Neural cell (in vitro differentiated cells): ENCODE data around the gene EPHX1.

Source experiments
- CTCF ChIP-seq: fragments of 450-650 bp; IDR thresholded peaks from 2 replicates; pipeline ENCODE4 v1.5.1; 2014; ENCODE audit warnings: antibody characterized with exemption, mild to moderate bottlenecking, moderate library complexity; ENCODE audit not compliant: poor library complexity, severe bottlenecking
- EP300 ChIP-seq: fragments of 450-650 bp; conservative IDR thresholded peaks from 2 replicates; pipeline ENCODE4 v1.6.1; 2014; ENCODE audit warnings: antibody characterized with exemption, mild to moderate bottlenecking, moderate library complexity; ENCODE audit not compliant: poor library complexity, severe bottlenecking
- EZH2 ChIP-seq: fragments of 200-600, 300-800 bp; shearing (Covaris generic), sonication (generic); IDR thresholded peaks from 2 replicates; pipeline ENCODE4 v1.6.1; 2014; ENCODE audit warnings: antibody characterized with exemption, low read length, borderline replicate concordance, mild to moderate bottlenecking; ENCODE audit not compliant: insufficient read depth, poor library complexity, severe bottlenecking
- POLR2AphosphoS5 ChIP-seq: IDR thresholded peaks from 2 replicates; pipeline ENCODE4 v1.6.1; 2012
- RAD21 ChIP-seq: fragments of 450-650 bp; conservative IDR thresholded peaks from 2 replicates; pipeline ENCODE4 v1.6.1; 2014; ENCODE audit warnings: antibody characterized with exemption, mild to moderate bottlenecking, moderate library complexity
- REST ChIP-seq: IDR thresholded peaks from 2 replicates; pipeline ENCODE4 v1.6.1; 2012; ENCODE audit warnings: borderline replicate concordance

GRCh38 chr1:225891229-225891972, 81.5 kb downstream of the EPHX1 start:
- no peak for TF ChIP-seq CTCF
- TF ChIP-seq EP300, result no peak
- TF ChIP-seq REST, result no peak
- no peak for TF ChIP-seq POLR2AphosphoS5
- TF ChIP-seq RAD21, result no peak
- TF ChIP-seq EZH2, result no peak
